Tibial nerve (tissue), 4 donors: Measurements from ENCODE around the gene PRDM7. TPM values are rescaled to one million over a fixed set of nuclear protein-coding genes. Genes with fewer than 3 reads are reported as not detected.
"Not testable (repeated sequence)": the region's sequence is repeated elsewhere in the genome, so short reads cannot be mapped to it uniquely, and the experiment has no call there.

Source experiments
- DNase-seq, 2 donors: peaks; one replicate each; pipeline ENCODE4 v3.0.0-alpha.2; 2019; ENCODE audit warnings: low spot score in 2 of 2
- H3K27ac ChIP-seq, 4 donors: fragments of 200-600 bp; sonication (generic) in 3 of 4; one replicate each; pipeline ENCODE4 v1.5.1; 2017 to 2019; ENCODE audit warnings: mild to moderate bottlenecking in 1 of 4
- H3K27me3 ChIP-seq, 2 donors: fragments of 200-600 bp; sonication (generic) in 1 of 2; one replicate each; pipeline versions ENCODE4 v1.5.1 to v1.6.0; 2017 to 2019
- H3K36me3 ChIP-seq, 3 donors: fragments of 200-600 bp; sonication (generic); one replicate each; pipeline ENCODE4 v1.5.1; 2018 to 2019
- H3K4me1 ChIP-seq, 4 donors: fragments of 200-600 bp; sonication (generic) in 3 of 4; one replicate each; pipeline ENCODE4 v1.5.1; 2017 to 2019
- H3K4me3 ChIP-seq, 4 donors: fragments of 200-600 bp; sonication (generic) in 3 of 4; one replicate each; pipeline ENCODE4 v1.5.1; 2017 to 2019; ENCODE audit warnings: mild to moderate bottlenecking in 1 of 4, moderate library complexity in 1 of 4
- H3K9me3 ChIP-seq, 4 donors: fragments of 200-600 bp; sonication (generic) in 3 of 4; one replicate each; pipeline ENCODE4 v1.5.1; 2017 to 2019
- CTCF ChIP-seq, 5 experiments: fragments of 200-600 bp in 3 of 5; fragments of 450-650 bp in 2 of 5; sonication (generic) in 3 of 5; IDR thresholded peaks; one replicate each; pipeline ENCODE4 v1.5.1; 2016 to 2019; ENCODE audit warnings: antibody characterized with exemption in 5 of 5, mild to moderate bottlenecking in 3 of 5, moderate library complexity in 2 of 5
- EP300 ChIP-seq, 2 donors: sonication (generic); formaldehyde crosslinking; IDR thresholded peaks; one replicate each; pipeline ENCODE4 v1.6.1; 2017; ENCODE audit warnings: antibody characterized with exemption in 2 of 2, mild to moderate bottlenecking in 1 of 2
- POLR2A ChIP-seq, 2 donors: fragments of 450-650 bp; IDR thresholded peaks; one replicate each; pipeline ENCODE4 v1.6.1; 2017; ENCODE audit warnings: antibody characterized with exemption in 2 of 2, mild to moderate bottlenecking in 2 of 2, moderate library complexity in 2 of 2
- WGBS, 2 donors: methylation state at CpG; one replicate each; pipeline ENCODE4 v1.1.5; 2018; 5-methylcytosine and 5-hydroxymethylcytosine counted together
- total RNA-seq, 4 donors: library from RNA; depleted of rRNA; stranded (reverse); fragments of >200 nt; gene quantifications; one replicate each; pipeline ENCODE4 v1.1.0, GENCODE V29; 2016

Gene PRDM7
- total RNA-seq, 4 donors from 2014 or later: not detected

DNA sequence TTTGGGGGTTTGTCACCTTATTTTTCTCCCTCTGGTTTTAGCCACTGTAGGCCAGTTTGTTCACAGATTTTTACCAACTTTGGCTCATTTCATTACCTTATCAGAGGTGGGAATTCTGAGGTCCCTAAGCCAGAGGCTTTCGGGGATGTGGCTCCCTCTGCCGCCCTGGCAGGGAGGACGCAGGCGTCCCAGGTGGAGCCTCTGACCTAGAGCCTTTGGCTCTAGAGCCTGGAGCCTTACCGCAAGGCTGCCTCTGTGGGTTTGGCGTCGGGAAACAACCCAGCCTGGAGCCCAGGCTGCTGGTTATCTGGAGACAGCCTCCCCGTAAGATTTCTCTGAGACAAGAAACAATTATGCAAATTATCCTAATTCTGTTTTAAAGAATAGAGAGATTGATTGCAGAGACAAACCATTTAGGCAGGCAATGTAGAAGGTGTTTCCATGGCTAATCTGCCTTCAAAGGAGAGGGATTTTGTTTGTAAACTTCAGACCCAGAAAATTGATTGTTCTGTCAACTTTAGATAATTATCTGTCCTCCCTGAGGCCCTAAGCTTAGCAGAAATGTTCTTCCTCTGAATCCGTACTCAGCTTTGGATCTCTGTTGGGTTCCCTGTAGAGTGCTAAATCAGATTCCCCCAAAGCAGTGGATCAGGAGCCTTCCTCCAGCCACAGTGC is 20.0 kb upstream of the PRDM7 start:
- not testable (repeated sequence) for H3K4me3 ChIP-seq, H3K36me3 ChIP-seq, DNase-seq, H3K4me1 ChIP-seq, H3K27ac ChIP-seq, H3K27me3 ChIP-seq, H3K9me3 ChIP-seq
- WGBS, 2 donors: 68 to 76% methylated on average over 7 to 9 of the region's 9 CpGs

DNA sequence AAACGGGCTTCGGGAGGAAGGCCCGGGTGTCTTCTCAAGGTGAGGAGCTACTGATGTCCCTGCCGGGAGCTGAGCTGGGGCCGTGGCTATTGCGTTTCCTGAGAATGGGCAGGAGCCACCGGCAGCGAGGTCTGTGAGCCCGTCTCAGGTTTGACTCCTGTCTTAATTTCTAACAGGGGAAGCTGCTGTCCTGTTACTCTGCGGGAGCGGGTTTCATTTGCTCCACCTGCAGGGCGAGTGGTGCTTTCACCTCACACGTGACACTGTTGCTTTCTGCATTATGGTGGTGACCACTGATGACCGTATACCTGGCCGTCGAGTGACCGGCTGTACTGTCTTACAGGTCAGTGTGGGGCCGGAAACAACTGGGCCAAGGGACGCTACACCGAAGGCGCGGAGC is 17.7 kb upstream of the PRDM7 start:
- not testable (repeated sequence) for H3K27me3 ChIP-seq, H3K4me1 ChIP-seq, DNase-seq, H3K36me3 ChIP-seq, H3K4me3 ChIP-seq, H3K27ac ChIP-seq, H3K9me3 ChIP-seq
- 86 to 92% methylated on average over 14 to 22 of the region's 22 CpGs for WGBS, 2 donors

GRCh38 chr16:90094296-90094695 is 17.2 kb upstream of the PRDM7 start:
- 91 to 100% methylated on average over 4 to 20 of the region's 35 CpGs for WGBS, 2 donors
- H3K4me1 ChIP-seq, H3K9me3 ChIP-seq, H3K4me3 ChIP-seq, H3K27me3 ChIP-seq, DNase-seq, H3K36me3 ChIP-seq, H3K27ac ChIP-seq: not testable (repeated sequence)

DNA sequence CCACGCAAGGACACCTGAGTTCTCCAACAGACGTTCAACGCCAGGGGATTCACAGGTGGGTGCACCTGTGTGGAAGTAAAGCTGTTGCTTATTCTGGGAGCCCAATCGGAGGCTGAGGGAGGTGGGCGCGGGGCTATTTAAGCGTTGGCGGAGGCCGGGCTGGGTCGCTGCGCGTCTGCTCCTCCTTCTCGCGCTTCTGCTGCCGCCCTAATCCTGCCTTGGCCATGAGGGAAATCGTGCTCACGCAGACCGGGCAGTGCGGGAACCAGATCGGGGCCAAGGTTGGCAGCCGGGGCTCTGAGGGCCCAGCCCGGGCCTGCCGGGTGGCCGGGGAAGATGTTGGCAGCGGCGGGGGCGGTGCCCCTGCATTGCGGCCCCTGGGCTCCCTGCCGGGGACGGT is 16.7 kb upstream of the PRDM7 start:
- H3K9me3 ChIP-seq, H3K36me3 ChIP-seq, H3K4me1 ChIP-seq, H3K4me3 ChIP-seq, H3K27ac ChIP-seq, H3K27me3 ChIP-seq, DNase-seq: not testable (repeated sequence)
- WGBS, 2 donors: 85 to 88% methylated on average over 28 to 30 of the region's 30 CpGs

- not testable (repeated sequence) for DNase-seq, H3K4me1 ChIP-seq, H3K4me3 ChIP-seq, H3K27me3 ChIP-seq, H3K27ac ChIP-seq, H3K36me3 ChIP-seq, H3K9me3 ChIP-seq
- WGBS, 2 donors: 31 to 46% methylated on average over 4 of the region's 4 CpGs
Observed at GRCh38 chr16:90092781-90093180, 15.7 kb upstream of the PRDM7 start.

DNA sequence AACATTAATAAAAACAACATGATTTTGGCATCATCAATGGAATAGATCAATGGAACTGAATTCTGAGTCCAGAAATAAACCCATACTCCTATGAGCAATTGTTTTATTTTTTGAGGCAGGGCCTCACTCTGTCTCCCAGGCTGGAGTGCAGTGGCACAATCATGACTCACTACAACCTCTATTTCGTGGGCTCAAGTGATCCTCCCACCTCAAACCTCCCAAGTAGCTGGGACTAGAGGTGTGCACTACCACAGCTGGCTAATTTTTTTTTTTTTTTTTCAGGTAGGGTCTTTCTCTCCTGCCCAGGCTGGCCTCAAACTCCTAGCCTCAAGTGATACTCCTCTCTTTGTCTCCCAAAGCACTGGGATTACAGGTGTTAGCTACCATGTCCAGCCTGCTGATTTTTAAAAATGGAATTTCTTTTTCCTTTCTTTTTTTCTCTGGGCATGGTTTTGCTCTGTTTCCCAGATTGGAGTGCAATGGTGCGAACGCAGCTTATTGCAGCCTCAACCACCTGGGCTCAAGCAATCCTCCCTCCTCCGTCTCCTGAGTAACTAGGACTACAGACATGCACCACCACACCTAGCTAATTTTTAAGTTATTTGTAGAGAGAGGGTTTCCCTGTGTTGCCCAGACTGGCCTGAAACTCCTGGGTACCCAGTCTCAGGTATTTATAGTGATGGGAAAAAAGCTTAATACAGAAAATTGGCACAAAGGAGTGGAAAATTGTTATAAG is 7.3 kb upstream of the PRDM7 start:
- H3K4me3 ChIP-seq: no peak overlapping the region
- no peaks in the 10 kb centered on the region for H3K36me3 ChIP-seq
- no peak for DNase-seq
- peaks cover 0 to 8% (median 0%) of the 10 kb centered on the region in 4 donors for H3K9me3 ChIP-seq
- peaks cover 0 to 8% of the 10 kb centered on the region in 2 donors for H3K27me3 ChIP-seq
- TF ChIP-seq CTCF (IDR thresholded peaks at IDR 0.05) (no peak), POLR2A (IDR thresholded peaks at IDR 0.05) (no peak), EP300 (IDR thresholded peaks at IDR 0.05) (no peak)
- no peak overlapping the region for H3K27ac ChIP-seq
- WGBS, 2 donors: 79 to 85% methylated on average over 4 of the region's 4 CpGs
- H3K4me1 ChIP-seq: peaks cover 0 to 9% (median 0%) of the 10 kb centered on the region in 4 donors

- H3K27ac ChIP-seq: no peak overlapping the region
- TF ChIP-seq POLR2A (IDR thresholded peaks at IDR 0.05): no peak
- no peak for TF ChIP-seq CTCF (IDR thresholded peaks at IDR 0.05)
- no peak for TF ChIP-seq EP300 (IDR thresholded peaks at IDR 0.05)
- no peak for DNase-seq
- whole genome bisulfite sequencing, 2 donors: 92 to 93% methylated on average over 8 of the region's 8 CpGs
- H3K27me3 ChIP-seq: peaks cover 0 to 12% of the 10 kb centered on the region in 2 donors
- H3K4me1 ChIP-seq: peaks cover 0 to 12% (median 0%) of the 10 kb centered on the region in 4 donors
- H3K4me3 ChIP-seq: no peak overlapping the region
- H3K9me3 ChIP-seq: peaks cover 0 to 8% (median 0%) of the 10 kb centered on the region in 4 donors
- no peaks in the 10 kb centered on the region for H3K36me3 ChIP-seq
Observed at GRCh38 chr16:90083139-90083538, 6.0 kb upstream of the PRDM7 start.
